Left kidney (tissue), 2 donors: Measurements from ENCODE around the gene SERPINF2. TPM values are rescaled to one million over a fixed set of nuclear protein-coding genes. Genes with fewer than 3 reads are reported as not detected.
"Not testable (repeated sequence)": the region's sequence is repeated elsewhere in the genome, so short reads cannot be mapped to it uniquely, and the experiment has no call there.

Experiments used
- DNase-seq: peaks from one replicate; pipeline ENCODE4 v3.0.0-alpha.2; 2013
- polyA plus RNA-seq: library from polyadenylated mRNA; unstranded; fragments of 120-200 nt; gene quantifications from one replicate; pipeline ENCODE4 v1.2.1, GENCODE V29; 2013; ENCODE audit not compliant: insufficient read length

SERPINF2 gene
- polyA plus RNA-seq, 1 donor: 68.8 TPM

DNA sequence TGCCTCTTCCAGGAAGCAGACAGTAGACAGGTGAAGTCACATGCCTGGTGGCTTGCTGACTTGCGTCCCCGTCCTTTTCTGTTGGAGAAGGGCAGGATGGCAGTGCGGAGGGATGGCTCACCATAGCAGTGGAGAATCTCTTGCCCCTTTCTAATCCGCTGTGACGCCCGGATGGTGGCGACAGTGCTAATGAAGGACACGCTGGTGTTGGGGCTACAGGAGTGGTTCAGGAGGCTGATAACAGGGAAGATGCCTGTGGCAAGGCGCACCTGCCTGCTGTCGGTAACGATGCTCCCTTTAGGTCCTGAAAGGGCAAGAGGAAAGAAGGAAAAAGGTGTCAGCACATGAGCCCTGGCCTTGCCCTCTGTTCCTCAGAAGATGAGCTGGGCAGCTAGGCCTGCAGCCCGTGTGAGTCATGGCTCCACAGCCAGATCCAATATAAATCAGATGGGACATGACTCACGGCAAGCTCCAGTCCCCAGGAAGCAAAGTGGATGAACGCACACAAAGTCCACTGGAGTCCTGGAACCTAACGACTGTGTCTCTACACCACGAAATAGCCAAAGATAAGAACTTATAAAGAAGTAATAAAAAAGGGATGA is 44.7 kb downstream of the SERPINF2 start:
- no peak for DNase-seq

DNA sequence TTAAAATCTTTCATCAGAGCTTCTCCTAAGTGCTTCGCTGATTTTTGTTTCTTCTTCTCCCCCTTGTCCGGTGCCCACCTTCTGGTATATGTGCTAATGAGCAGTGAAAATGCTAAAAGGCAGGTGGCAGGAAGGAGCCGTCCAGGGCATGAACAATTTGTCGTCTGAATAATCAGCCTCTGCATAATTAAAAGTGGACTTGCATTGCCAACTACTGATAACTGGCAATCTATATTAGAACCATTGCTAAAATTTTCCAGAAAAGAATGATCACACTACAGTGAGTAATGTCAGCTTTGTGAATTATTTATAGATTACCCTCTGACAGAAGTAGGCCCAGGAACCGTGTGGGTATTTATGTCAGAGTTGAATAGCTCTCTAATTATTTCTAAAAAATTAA is 47.3 kb downstream of the SERPINF2 start:
- DNase-seq: no peak

DNA sequence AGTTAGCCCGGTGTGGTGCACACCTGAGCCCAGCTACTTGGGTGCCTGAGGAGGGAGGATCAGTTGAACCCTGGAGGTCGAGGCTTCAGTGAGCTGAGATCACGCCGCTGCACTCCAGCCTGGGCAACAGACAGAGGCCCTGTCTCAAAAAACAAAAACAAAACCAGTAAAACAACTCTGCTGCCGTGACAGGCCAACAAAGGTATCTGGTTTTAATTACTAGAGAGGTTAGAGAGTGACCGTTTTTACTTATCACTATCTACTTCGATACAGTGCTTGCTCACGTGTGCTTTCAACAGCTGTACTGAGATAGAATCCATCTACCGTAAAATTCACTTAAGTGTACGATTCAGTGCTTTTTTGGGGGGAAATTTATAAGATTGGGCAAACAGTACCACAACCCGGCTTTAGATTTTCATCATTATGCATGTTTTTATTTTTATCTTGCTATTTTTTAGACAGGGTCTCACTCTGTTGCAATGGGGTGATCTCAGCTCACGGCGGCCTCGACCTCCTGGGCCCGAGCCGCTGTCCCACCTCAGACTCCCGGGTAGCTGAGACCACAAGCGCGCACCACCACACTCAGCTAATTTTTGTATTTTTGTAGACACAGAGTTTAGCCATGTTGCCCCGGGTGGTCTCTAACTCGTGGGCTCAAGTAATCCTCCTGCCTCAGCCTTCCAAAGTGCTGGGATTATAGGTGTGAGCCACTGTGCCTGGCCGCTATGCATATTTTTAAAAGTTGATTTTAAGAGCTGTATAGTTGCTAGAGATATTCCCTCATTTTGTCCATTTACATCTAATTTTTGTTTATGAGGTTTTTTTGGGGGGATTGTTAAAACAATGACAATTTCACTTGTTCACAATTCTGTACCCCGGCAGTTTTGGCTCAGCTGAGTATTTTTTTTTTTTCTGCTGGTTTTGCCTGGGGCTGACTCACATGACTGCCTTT is 50.1 kb downstream of the SERPINF2 start:
- no peak for DNase-seq

DNA sequence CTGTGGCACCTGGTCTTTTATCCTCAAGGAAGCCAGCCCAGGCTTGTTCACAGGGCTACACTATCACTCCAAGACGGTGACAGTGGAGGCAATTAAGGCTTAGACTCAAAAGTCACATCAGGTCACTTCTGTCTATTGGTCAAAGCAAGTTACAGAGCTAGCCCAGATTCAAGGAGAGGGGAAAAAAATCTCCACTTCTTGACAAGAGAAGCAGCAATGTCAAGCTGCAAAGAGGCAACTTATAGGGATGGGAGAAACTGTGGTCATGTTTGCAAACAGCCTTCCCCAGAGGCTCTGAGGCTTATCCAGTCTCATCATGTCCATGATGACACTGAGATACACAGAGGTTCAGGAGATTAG is 50.8 kb downstream of the SERPINF2 start:
- DNase-seq: no peak

DNA sequence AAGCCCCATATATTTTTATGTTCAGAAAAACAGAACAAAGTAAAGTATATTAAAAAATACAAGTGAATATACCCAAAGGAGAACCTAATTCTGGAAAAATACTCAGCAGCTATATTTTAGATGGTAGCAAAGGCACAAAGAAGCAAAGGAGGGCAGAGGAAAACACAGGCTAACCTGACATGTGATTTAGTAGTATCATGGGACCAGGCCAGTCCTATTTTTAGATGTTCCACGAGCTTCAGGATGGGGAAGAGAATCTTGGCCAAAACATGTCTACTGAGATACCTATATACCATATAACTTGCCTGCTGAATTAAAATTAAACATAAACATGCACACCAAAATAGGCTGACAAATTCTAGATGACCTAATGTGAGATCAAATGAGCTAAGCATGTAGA is 54.1 kb downstream of the SERPINF2 start:
- no peak for DNase-seq

DNA sequence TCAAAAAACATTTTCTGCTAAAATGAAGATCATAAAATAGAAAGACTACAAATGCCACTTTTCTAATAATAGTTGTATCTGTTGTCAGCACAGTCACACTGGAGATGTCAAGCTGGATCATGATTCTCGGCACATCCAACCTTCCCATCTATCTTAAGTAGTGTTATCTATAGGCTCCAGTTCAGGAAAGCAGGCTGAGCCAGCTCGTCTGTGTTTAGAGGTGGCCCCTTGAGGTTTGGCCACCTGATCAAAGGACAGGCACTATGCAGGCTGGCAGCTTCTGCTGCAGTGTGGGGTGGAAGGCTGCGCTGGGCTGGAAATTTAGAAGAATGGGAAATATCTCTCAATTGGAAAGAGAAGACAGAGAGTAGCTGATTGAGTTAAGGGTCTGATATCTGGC is 54.7 kb downstream of the SERPINF2 start:
- DNase-seq: no peak

DNA sequence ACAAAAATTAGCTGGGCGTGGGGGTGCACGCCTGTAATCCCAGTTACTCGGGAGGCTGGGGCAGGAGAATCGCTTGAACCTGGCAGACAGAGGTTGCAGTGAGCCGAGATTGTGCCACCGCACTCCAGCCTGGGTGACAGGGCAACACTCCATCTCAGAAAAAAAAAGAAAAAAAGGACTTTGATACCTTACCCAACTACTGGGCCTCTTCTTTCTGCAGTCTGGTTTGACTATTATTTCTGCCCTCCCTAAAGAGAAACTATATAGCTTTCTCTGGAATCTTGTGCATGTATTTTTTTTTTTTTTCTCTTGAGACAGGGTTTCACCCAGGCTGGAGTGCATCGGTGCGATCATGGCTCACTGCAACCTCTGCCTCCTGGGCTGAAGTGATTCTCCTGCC is 55.2 kb downstream of the SERPINF2 start:
- DNase-seq: not testable (repeated sequence)

DNA sequence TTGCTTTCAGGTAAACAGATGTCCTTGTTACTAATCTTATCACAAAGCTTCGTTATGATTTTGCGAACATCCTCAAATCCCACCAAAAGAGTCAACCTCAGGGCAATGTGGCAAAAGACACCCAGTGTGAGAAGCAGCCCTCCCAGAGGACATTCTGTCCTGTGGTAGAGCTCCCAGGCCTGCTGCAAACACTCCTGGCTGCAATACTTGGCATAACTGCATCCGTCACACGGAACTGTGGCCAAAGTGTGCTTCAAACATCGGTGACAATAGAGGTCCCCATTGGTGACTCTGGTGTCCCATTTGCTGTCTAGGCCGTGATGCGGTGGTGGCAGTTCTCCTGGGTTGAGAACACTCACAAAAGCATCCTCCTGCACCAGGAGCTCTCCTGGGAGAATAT is 57.6 kb downstream of the SERPINF2 start:
- no peak for DNase-seq

DNA sequence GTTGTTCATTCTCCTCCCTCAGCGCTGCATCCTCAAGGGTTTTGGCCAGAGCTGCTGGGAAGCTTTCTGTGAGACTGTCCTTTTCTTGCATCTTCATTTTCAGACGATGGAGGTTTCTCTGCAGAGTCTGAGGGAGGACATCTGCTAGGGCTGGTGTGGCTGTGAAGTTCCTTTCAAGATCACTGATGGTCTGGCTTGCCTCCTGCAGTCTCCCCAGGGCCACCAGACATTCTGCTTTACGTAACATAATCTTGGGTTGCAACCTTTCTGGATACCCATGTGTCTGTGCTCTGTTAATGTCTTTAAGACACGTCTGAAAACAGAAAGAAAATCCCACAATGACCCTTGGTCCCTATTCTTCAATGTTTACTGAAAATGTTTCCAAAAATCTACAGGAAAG is 58.0 kb downstream of the SERPINF2 start:
- DNase-seq: no peak

DNA sequence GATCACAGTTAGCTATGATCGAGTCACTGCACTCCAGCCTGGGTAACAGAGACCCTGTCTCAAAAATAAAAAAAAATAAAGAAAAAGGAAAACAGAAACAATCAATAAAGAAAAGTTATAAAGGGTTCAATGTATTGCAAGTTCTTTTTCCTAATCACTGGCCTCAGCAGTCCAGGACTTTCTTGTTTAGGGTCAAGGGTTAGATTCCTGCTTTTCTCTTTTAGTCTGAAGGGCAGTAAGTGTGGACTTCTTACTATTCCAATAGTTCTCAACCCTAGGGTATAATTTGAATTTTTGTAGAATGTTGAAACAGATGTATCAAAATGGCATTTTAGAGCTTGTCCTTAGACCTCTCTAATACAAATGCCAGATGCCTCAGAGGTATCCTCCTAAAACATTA is 59.8 kb downstream of the SERPINF2 start:
- DNase-seq: no peak

DNA sequence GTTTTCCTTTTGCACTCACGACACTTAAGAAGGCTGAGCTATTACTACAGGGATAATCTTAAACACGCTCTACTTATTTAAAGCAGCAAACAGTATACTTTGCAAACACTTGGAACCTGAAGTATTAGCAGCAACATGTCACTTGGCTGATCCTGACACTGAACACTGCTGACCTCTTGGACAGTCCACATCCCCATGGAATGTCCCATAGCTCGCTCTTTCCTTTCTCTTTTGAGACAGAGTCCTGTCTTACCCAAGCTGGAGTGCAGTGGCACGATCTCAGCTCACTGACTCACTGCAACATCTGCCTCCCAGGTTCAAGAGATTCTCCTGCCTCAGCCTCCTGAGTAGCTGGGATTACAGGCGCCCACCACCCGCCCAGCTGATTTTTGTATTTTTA is 60.6 kb downstream of the SERPINF2 start:
- DNase-seq: no peak

Other genes with a start within 250 kb of the SERPINF2 start
- gene INPP5K, start 226.3 kb upstream of the SERPINF2 start, polyA plus RNA-seq: 19.0 TPM
- 87.8 TPM for gene PITPNA, start 180.1 kb upstream of the SERPINF2 start, polyA plus RNA-seq
- 27.1 TPM for gene SLC43A2, start 114.0 kb upstream of the SERPINF2 start, polyA plus RNA-seq
- gene SCARF1, start 97.1 kb upstream of the SERPINF2 start, polyA plus RNA-seq: 6.3 TPM
- gene RILP, start 93.0 kb upstream of the SERPINF2 start, polyA plus RNA-seq: 2.8 TPM
- 360 TPM for gene PRPF8, start 58.0 kb upstream of the SERPINF2 start, polyA plus RNA-seq
- 6.7 TPM for gene TLCD2, start 32.5 kb upstream of the SERPINF2 start, polyA plus RNA-seq
- 14.4 TPM for gene WDR81, start 18.2 kb upstream of the SERPINF2 start, polyA plus RNA-seq
- 169 TPM for gene SERPINF1, start 19.2 kb downstream of the SERPINF2 start, polyA plus RNA-seq
- 22.3 TPM for gene SMYD4, start 87.0 kb downstream of the SERPINF2 start, polyA plus RNA-seq
- 127 TPM for gene RPA1, start 87.1 kb downstream of the SERPINF2 start, polyA plus RNA-seq